Mucosa of descending colon (tissue), 3 donors: ENCODE results near the gene PLCG1. TPM values are rescaled to one million over a fixed set of nuclear protein-coding genes. Genes with fewer than 3 reads are reported as not detected.

Experiments
- ATAC-seq: fragments of 200-7000 bp; cut with Tn5 transposase; one replicate; pipeline ENCODE4 v1.9.1; 2020; ENCODE audit warnings: mild to moderate bottlenecking, moderate library complexity
- DNase-seq, 3 donors: peaks; one replicate each; pipeline ENCODE4 v3.0.0-alpha.2; 2020
- H3K36me3 ChIP-seq: fragments of 200-600 bp; one replicate; pipeline ENCODE4 v1.8.0; 2021; ENCODE audit warnings: low read depth, mild to moderate bottlenecking
- H3K4me1 ChIP-seq: fragments of 200-600 bp; one replicate; pipeline ENCODE4 v1.8.0; 2021; ENCODE audit warnings: low read depth, mild to moderate bottlenecking
- H3K4me3 ChIP-seq: fragments of 200-600 bp; one replicate; pipeline ENCODE4 v1.8.0; 2021; ENCODE audit warnings: mild to moderate bottlenecking
- H3K9me3 ChIP-seq: fragments of 200-600 bp; one replicate; pipeline ENCODE4 v1.8.0; 2021; ENCODE audit warnings: mild to moderate bottlenecking
- intact Hi-C, 2 donors: fragments of 100-400 bp; cut with DNase I in 1 of 2; cut with micrococcal nuclease in 1 of 2; formaldehyde crosslinking; loops; one replicate each; pipeline versions ENCODE4 v1.11.0 to v1.11.1; 2022; cut with DNase I, micrococcal nuclease
- total RNA-seq, 3 donors: library from RNA; stranded (reverse); fragmentation: NEBNext Ultra II Directional in 2 of 3; extraction: Animal tissue kit (Norgen Biotek cat#: 25700) in 2 of 3; gene quantifications; one replicate each; pipeline versions ENCODE4 v1.2.1 to v1.2.4, GENCODE V29; 2021 to 2023
- TF ChIP-seq, protein P1 (sequence below): fragments of 200-600 bp; IDR thresholded peaks from one replicate; pipeline ENCODE4 v1.8.0; 2022; ENCODE audit warnings: antibody characterized with exemption, mild to moderate bottlenecking
- donor health status: DM: no; HTN: no; CAD: no; lungs with moderate emphysema.
- donor health status: DM: no; HTN: no; CAD: no.
- donor health status: DM: no; HTN: yes; CAD: no.

Gene PLCG1
- total RNA-seq, 3 donors from 2014 or later = 65.2 to 98.4 (median 85.4) TPM

DNA sequence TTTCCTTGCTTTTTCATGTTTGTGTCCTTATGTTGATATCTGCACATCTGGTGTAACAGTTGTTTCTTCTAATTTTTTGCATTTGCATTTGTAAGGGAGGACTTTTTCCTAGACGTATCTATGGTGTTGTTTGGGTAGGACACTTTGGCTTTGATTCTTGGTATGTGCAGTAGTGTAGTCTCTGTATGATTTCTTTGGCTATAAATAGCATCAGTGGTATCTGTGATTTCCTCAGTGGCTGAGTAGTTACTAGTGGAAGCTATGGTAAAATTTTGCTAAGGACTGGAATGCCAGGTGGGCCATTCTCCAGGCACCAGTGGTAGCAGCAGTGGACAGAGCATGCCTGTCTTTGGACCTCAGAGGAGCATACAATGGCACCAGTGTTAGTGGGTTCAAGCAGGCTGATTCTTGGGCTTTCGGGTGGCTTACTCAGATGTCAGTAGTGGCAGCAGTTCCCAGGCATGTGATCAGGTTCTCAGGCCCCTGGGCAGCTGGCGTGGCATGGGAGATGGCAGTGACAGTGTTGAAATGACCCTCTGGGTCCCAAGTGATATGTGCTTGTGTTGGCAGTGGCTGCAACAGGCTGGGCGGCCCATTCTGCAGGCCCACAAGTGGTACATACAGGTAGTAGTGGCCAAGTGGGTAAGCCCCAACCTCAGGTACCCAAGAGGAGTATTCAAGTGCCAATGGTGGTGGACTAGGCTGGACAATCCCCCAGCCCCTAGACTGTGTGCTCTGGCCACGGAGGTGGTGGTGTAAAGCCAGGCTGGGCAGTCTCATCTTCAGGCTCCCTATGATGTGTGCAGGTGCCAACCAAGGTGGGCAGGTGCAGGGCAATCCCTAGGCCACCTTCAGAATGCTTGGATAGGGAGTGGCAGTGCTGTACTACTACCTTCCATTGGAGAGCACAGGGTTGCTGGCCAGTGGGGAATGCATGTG lies 54.5 kb downstream of the PLCG1 start:
- no peaks in the 10 kb centered on the region for H3K4me1 ChIP-seq
- peaks cover 14% of the 10 kb centered on the region for H3K9me3 ChIP-seq
- H3K36me3 ChIP-seq = no peaks in the 10 kb centered on the region
- H3K4me3 ChIP-seq = no peak overlapping the region
- intact Hi-C loops = no loop called here
- DNase-seq = no peak
- TF ChIP-seq, protein P1, sequence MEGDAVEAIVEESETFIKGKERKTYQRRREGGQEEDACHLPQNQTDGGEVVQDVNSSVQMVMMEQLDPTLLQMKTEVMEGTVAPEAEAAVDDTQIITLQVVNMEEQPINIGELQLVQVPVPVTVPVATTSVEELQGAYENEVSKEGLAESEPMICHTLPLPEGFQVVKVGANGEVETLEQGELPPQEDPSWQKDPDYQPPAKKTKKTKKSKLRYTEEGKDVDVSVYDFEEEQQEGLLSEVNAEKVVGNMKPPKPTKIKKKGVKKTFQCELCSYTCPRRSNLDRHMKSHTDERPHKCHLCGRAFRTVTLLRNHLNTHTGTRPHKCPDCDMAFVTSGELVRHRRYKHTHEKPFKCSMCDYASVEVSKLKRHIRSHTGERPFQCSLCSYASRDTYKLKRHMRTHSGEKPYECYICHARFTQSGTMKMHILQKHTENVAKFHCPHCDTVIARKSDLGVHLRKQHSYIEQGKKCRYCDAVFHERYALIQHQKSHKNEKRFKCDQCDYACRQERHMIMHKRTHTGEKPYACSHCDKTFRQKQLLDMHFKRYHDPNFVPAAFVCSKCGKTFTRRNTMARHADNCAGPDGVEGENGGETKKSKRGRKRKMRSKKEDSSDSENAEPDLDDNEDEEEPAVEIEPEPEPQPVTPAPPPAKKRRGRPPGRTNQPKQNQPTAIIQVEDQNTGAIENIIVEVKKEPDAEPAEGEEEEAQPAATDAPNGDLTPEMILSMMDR = no peak
- ATAC-seq = no peak

GRCh38 chr20:41192575-41192974 lies 55.2 kb downstream of the PLCG1 start:
- ATAC-seq (no peak), DNase-seq (no peak)
- Histone ChIP-seq H3K4me1 (no peaks in the 10 kb centered on the region), H3K4me3 (no peak overlapping the region), H3K36me3 (no peaks in the 10 kb centered on the region), H3K9me3 (peaks cover 14% of the 10 kb centered on the region)
- intact Hi-C loops = no loop called here
- TF ChIP-seq, protein P1 = no peak

- H3K4me1 ChIP-seq = no peaks in the 10 kb centered on the region
- ATAC-seq (no peak), DNase-seq (no peak)
- peaks cover 17% of the 10 kb centered on the region for H3K9me3 ChIP-seq
- H3K4me3 ChIP-seq = no peak overlapping the region
- intact Hi-C loops = no loop called here
- TF ChIP-seq, protein P1 = no peak
- no peaks in the 10 kb centered on the region for H3K36me3 ChIP-seq
Observed at GRCh38 chr20:41196653-41197225, 59.4 kb downstream of the PLCG1 start.

GRCh38 chr20:41198443-41198842 lies 61.1 kb downstream of the PLCG1 start:
- H3K4me3 ChIP-seq = no peak overlapping the region
- no peaks in the 10 kb centered on the region for H3K4me1 ChIP-seq
- intact Hi-C loops = no loop called here
- TF ChIP-seq, protein P1 = no peak
- H3K36me3 ChIP-seq = no peaks in the 10 kb centered on the region
- no peak for ATAC-seq
- DNase-seq = no peak
- H3K9me3 ChIP-seq = peaks cover 16% of the 10 kb centered on the region

GRCh38 chr20:41200446-41201202 lies 63.3 kb downstream of the PLCG1 start:
- no peaks in the 10 kb centered on the region for H3K4me1 ChIP-seq
- TF ChIP-seq, protein P1 = no peak
- intact Hi-C loops = no loop called here
- no peaks in the 10 kb centered on the region for H3K36me3 ChIP-seq
- peaks cover 12% of the 10 kb centered on the region for H3K9me3 ChIP-seq
- no peak overlapping the region for H3K4me3 ChIP-seq
- ATAC-seq (no peak), DNase-seq (no peak)
